Prostate gland (tissue), 2 donors: ENCODE measurements around the gene SBF2. TPM values are rescaled to one million over a fixed set of nuclear protein-coding genes. Genes with fewer than 3 reads are reported as not detected.

Experiments
- DNase-seq: peaks from one replicate; pipeline ENCODE4 v3.0.0-alpha.2; 2019; ENCODE audit warnings: low spot score
- H3K27ac ChIP-seq, 2 donors: fragments of 200-600 bp; sonication (generic); 2 replicates each; pipeline ENCODE4 v1.5.1; 2017 to 2019
- H3K27me3 ChIP-seq: fragments of 200-600 bp; sonication (generic); replicated peaks from 2 replicates; pipeline ENCODE4 v1.5.1; 2019; ENCODE audit not compliant: insufficient read depth
- H3K36me3 ChIP-seq, 2 donors: fragments of 200-600 bp; sonication (generic); 1 replicate in 1 of 2; 2 replicates in 1 of 2; pipeline versions ENCODE4 v1.5.1 to v1.8.1; 2017 to 2019
- H3K4me1 ChIP-seq: fragments of 200-600 bp; sonication (generic); replicated peaks from 2 replicates; pipeline ENCODE4 v1.5.1; 2019
- H3K4me3 ChIP-seq, 2 donors: fragments of 200-600 bp; sonication (generic); 2 replicates each; pipeline ENCODE4 v1.5.1; 2017 to 2019
- H3K9me3 ChIP-seq: fragments of 200-600 bp; sonication (generic); 2 replicates; pipeline ENCODE4 v1.5.1; 2017
- CTCF ChIP-seq, 4 experiments: fragments of 200-600 bp in 2 of 4; fragments of 450-650 bp in 2 of 4; sonication (generic) in 2 of 4; IDR thresholded peaks; 1 replicate in 3 of 4; 2 replicates in 1 of 4; pipeline ENCODE4 v1.5.1; 2016 to 2019; ENCODE audit warnings: antibody characterized with exemption in 4 of 4, mild to moderate bottlenecking in 2 of 4, moderate library complexity in 2 of 4
- POLR2A ChIP-seq: fragments of 450-650 bp; IDR thresholded peaks from one replicate; pipeline ENCODE4 v1.6.1; 2016; ENCODE audit warnings: antibody characterized with exemption, mild to moderate bottlenecking
- POLR2AphosphoS5 ChIP-seq: sonication (generic); formaldehyde crosslinking; IDR thresholded peaks from one replicate; pipeline ENCODE4 v1.6.1; 2017; ENCODE audit warnings: antibody characterized with exemption
- WGBS: methylation state at CpG from one replicate; pipeline ENCODE4 v1.1.5; 2018; 5-methylcytosine and 5-hydroxymethylcytosine counted together
- intact Hi-C: fragments of 100-400 bp; cut with DNase I; formaldehyde crosslinking; loops from one replicate; pipeline ENCODE4 v1.14.2; 2022
- total RNA-seq, 2 donors: library from RNA; depleted of rRNA; stranded (reverse); fragments of >200 nt; gene quantifications; one replicate each; pipeline ENCODE4 v1.1.0, GENCODE V29; 2016

Gene SBF2
- total RNA-seq, 2 donors from 2014 or later, result 35.9 to 56.7 TPM

- WGBS, result 12% methylated on average over 65 of the region's 65 CpGs
- DNase-seq, result no peak
- Histone ChIP-seq H3K9me3 (no peaks in the 10 kb centered on the region), H3K36me3 (no peaks in the 10 kb centered on the region), H3K27me3 (no peaks in the 10 kb centered on the region), H3K4me3 (peak overlapping the region; percentile 54 to 58), H3K27ac (peak overlapping the region; percentile 95 to 96), H3K4me1 (peaks cover 11% of the 10 kb centered on the region)
- TF ChIP-seq CTCF (IDR thresholded peaks at IDR 0.05), result no peak
- peak; percentile 2 for TF ChIP-seq POLR2A
- TF ChIP-seq POLR2AphosphoS5, result no peak
- intact Hi-C loops, result loop anchor here (1.0 to 10.0 kb wide), 6 partner anchors 99 to 731 kb away; partner anchors contain the start of gene WEE1
These were observed 12.2 kb upstream of the SBF2 start for GRCh38 chr11:10305964-10306918.

GRCh38 chr11:10305262-10305963 lies 11.4 kb upstream of the SBF2 start:
- intact Hi-C loops, result loop anchor here (1.0 to 10.0 kb wide), 6 partner anchors 98 to 731 kb away; partner anchors contain the start of gene WEE1
- peaks cover 11% of the 10 kb centered on the region for H3K4me1 ChIP-seq
- no peak for TF ChIP-seq POLR2A
- no peak for TF ChIP-seq CTCF (IDR thresholded peaks at IDR 0.05)
- no peak for TF ChIP-seq POLR2AphosphoS5
- WGBS, result under 1% methylated on average over 51 of the region's 51 CpGs
- no peak for DNase-seq
- H3K27ac ChIP-seq, result peak overlapping the region; percentile 95 to 96
- no peaks in the 10 kb centered on the region for H3K9me3 ChIP-seq
- no peaks in the 10 kb centered on the region for H3K27me3 ChIP-seq
- no peaks in the 10 kb centered on the region for H3K36me3 ChIP-seq
- H3K4me3 ChIP-seq, result peak overlapping the region; percentile 54 to 58

DNA sequence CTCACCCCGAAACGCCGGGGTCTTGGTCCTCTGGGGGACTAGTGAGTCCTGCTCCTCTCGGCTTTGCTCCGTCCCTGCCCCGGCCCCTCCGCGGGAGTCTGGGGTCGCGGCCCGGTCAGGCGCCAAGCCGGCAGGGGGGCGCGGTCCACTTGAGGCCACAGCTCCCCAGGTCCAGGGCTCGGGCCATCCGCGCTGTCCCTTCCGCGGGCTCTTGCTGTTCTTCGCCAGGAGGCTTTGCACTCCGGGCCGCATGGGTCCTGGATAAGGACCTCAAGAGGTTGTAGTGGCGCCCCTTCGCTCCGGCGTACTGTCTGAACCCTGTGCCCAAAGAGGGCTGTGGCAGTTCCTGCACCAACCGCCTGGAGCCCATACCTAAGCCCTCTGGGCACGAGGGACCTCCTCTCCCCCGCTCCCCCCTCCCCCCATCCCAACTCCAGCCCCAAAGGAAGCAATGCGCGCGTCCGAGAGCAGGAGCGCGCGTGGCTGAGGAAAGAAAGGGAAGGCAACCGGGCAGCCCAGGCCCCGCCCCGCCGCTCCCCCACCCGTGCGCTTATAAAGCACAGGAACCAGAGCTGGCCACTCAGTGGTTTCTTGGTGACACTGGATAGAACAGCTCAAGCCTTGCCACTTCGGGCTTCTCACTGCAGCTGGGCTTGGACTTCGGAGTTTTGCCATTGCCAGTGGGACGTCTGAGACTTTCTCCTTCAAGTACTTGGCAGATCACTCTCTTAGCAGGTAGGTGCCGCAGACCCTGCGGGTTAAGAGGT lies 10.7 kb upstream of the SBF2 start, which contains the start of gene ADM:
ADM (plus strand) TSS at position 579 of the 767 bp plus-strand sequence. CDS start 628 bp downstream, outside the sequence.
- Histone ChIP-seq H3K36me3 (no peaks in the 10 kb centered on the region), H3K9me3 (no peaks in the 10 kb centered on the region), H3K4me1 (peaks cover 11% of the 10 kb centered on the region), H3K27me3 (no peaks in the 10 kb centered on the region), H3K4me3 (peak within 1 kb of the TSS; percentile 54 to 58), H3K27ac (peak within 1 kb of the TSS; percentile 95 to 96)
- TF ChIP-seq CTCF (IDR thresholded peaks at IDR 0.05), result peak; percentile 27 to 75 (median 54)
- TF ChIP-seq POLR2AphosphoS5, result peak; percentile 92
- TF ChIP-seq POLR2A, result peak; percentile 94
- 2% methylated on average over 48 of the region's 48 CpGs for WGBS
- intact Hi-C loops, result loop anchor here (1.0 to 10.0 kb wide), 6 partner anchors 97 to 730 kb away; partner anchors contain the start of gene WEE1
- DNase-seq, result peak; percentile 93

GRCh38 chr11:10303558-10304363 lies 9.7 kb upstream of the SBF2 start:
- Histone ChIP-seq H3K9me3 (no peaks in the 10 kb centered on the region), H3K27me3 (no peaks in the 10 kb centered on the region), H3K27ac (peak overlapping the region; percentile 95 to 96), H3K4me3 (peak overlapping the region; percentile 54 to 58), H3K36me3 (no peaks in the 10 kb centered on the region), H3K4me1 (peaks cover 11% of the 10 kb centered on the region)
- 45% methylated on average over 29 of the region's 29 CpGs for WGBS
- peak; percentile 60 for DNase-seq
- TF ChIP-seq POLR2AphosphoS5 (peak; percentile 23), CTCF (IDR thresholded peaks at IDR 0.05) (no peak), POLR2A (peak; percentile 7)
- intact Hi-C loops, result loop anchor here (10.0 kb wide), 2 partner anchors 329 to 729 kb away; partner anchors contain the start of gene WEE1
